ENCODE data around the gene PDS5A. TPM values are rescaled to one million over a fixed set of nuclear protein-coding genes. Genes with fewer than 3 reads are reported as not detected.
"Not testable (repeated sequence)": the region's sequence is repeated elsewhere in the genome, so short reads cannot be mapped to it uniquely, and the experiment has no call there.

The PDS5A gene
- total RNA-seq, 1 donor, result 78.4 TPM

GRCh38 chr4:39855909-39856512 lies 121.7 kb downstream of the PDS5A start:
- peak; percentile 24 for DNase-seq (ENCODE audit: low read depth)
- no peak overlapping the region for H3K4me3 ChIP-seq (ENCODE audit: low read depth, low read length)
- no peak for TF ChIP-seq CTCF (IDR thresholded peaks at IDR 0.05; ENCODE audit: insufficient read depth, low read length)

GRCh38 chr4:39852636-39853035 lies 125.1 kb downstream of the PDS5A start:
- no peak for TF ChIP-seq CTCF (IDR thresholded peaks at IDR 0.05; ENCODE audit: insufficient read depth, low read length)
- no peak overlapping the region for H3K4me3 ChIP-seq (ENCODE audit: low read depth, low read length)
- DNase-seq (ENCODE audit: low read depth), result peak; percentile 68

GRCh38 chr4:39850727-39851126 lies 127.0 kb downstream of the PDS5A start:
- no peak for DNase-seq (ENCODE audit: low read depth)
- TF ChIP-seq CTCF (IDR thresholded peaks at IDR 0.05; ENCODE audit: insufficient read depth, low read length), result no peak
- no peak overlapping the region for H3K4me3 ChIP-seq (ENCODE audit: low read depth, low read length)

- no peak for DNase-seq (ENCODE audit: low read depth)
- TF ChIP-seq CTCF (IDR thresholded peaks at IDR 0.05; ENCODE audit: insufficient read depth, low read length), result no peak
Observed at GRCh38 chr4:39846705-39847104, 131.0 kb downstream of the PDS5A start.

GRCh38 chr4:39846120-39846519 lies 131.6 kb downstream of the PDS5A start:
- DNase-seq (ENCODE audit: low read depth), result no peak
- no peak overlapping the region for H3K4me3 ChIP-seq (ENCODE audit: low read depth, low read length)
- no peak for TF ChIP-seq CTCF (IDR thresholded peaks at IDR 0.05; ENCODE audit: insufficient read depth, low read length)

More at GRCh38 chr4:39846705-39847104, 131.0 kb downstream of the PDS5A start:
- H3K4me3 ChIP-seq (ENCODE audit: low read depth, low read length), result no peak overlapping the region

- TF ChIP-seq CTCF (IDR thresholded peaks at IDR 0.05; ENCODE audit: insufficient read depth, low read length), result no peak
- H3K4me3 ChIP-seq (ENCODE audit: low read depth, low read length), result no peak overlapping the region
- no peak for DNase-seq (ENCODE audit: low read depth)
Observed at GRCh38 chr4:39841894-39842293, 135.8 kb downstream of the PDS5A start.

- H3K4me3 ChIP-seq (ENCODE audit: low read depth, low read length); DNase-seq (ENCODE audit: low read depth): not testable (repeated sequence)
Observed at GRCh38 chr4:39840516-39840915, 137.2 kb downstream of the PDS5A start.
